K562 (cell line): Measurements from ENCODE around the gene AP3B2. TPM values are rescaled to one million over a fixed set of nuclear protein-coding genes. Genes with fewer than 3 reads are reported as not detected.

Experiments used
- CC2D1A ChIP-seq: fragments of 450-650 bp; IDR thresholded peaks from 2 replicates; pipeline ENCODE4 v1.6.1; 2017; ENCODE audit warnings: mild to moderate bottlenecking
- GTF2B ChIP-seq: IDR thresholded peaks from 2 replicates; pipeline ENCODE4 v1.6.1; 2011; ENCODE audit not compliant: insufficient read length; ENCODE audit errors: extremely low read depth
- MAFK ChIP-seq: IDR thresholded peaks from 2 replicates; pipeline ENCODE4 v1.6.1; 2011; ENCODE audit warnings: low read length, improper control_type of control experiment
- MGA ChIP-seq: fragments of 450-650 bp; IDR thresholded peaks from 2 replicates; pipeline ENCODE4 v1.6.1; 2016; ENCODE audit warnings: mild to moderate bottlenecking, moderate library complexity
- MLX ChIP-seq, 2 experiments: fragments of 450-650 bp in 1 of 2; sonication (generic) in 1 of 2; formaldehyde crosslinking; conservative IDR thresholded peaks; 2 replicates each; pipeline versions ENCODE4 v1.4.0 to v1.8.1; 2020 to 2022; ENCODE audit warnings: mild to moderate bottlenecking in 1 of 2, missing genetic modification reagents in 1 of 2
- SRSF1 ChIP-seq: fragments of 200-400 bp; formaldehyde crosslinking; IDR thresholded peaks from 2 replicates; pipeline ENCODE4 v1.6.1; 2017; ENCODE audit warnings: mild to moderate bottlenecking, low read depth, low read length, moderate library complexity
- ZBTB7A ChIP-seq: IDR thresholded peaks from 2 replicates; pipeline ENCODE4 v1.6.1; 2011; ENCODE audit warnings: low read depth, mild to moderate bottlenecking, low read length, moderate library complexity, borderline replicate concordance; ENCODE audit not compliant: control insufficient read depth
- ZMIZ1 ChIP-seq, 2 experiments: fragments of 150-350 bp in 1 of 2; IDR thresholded peaks; 2 replicates each; pipeline ENCODE4 v1.6.1; 2012 to 2016; ENCODE audit warnings: low read depth in 2 of 2, low read length in 2 of 2, mild to moderate bottlenecking in 1 of 2, moderate library complexity in 1 of 2
- ZNF239 ChIP-seq: fragments of 250-450 bp; sonication (Bioruptor Pico); IDR thresholded peaks from 2 replicates; pipeline ENCODE4 v1.4.0; 2020; ENCODE audit warnings: mild to moderate bottlenecking
- polyA plus RNA-seq, 8 experiments: library from polyadenylated mRNA; depleted of rRNA in 4 of 8; stranded (reverse) in 5 of 8; unstranded in 3 of 8; fragments of >200 nt; fragmentation: Nextera tagmentation in 2 of 8; fragmentation: Illumina TruSeq in 1 of 8; extraction: Ambion mirVana in 2 of 8; extraction: Trizol in 1 of 8; gene quantifications; 2 replicates each; pipeline versions ENCODE4 v1.2.1 to v1.2.3, GENCODE V29; 2011 to 2014; ENCODE audit warnings: inconsistent platforms in 1 of 8, missing spikeins in 1 of 8
- total RNA-seq, 7 experiments: library from RNA; depleted of rRNA in 6 of 7; stranded (reverse); fragments of >200 nt in 6 of 7; fragmentation: Illumina TruSeq in 2 of 7; extraction: Trizol in 2 of 7; gene quantifications; 2 replicates each; pipeline versions ENCODE4 v1.2.1 to v1.2.3, GENCODE V29; 2011 to 2021; ENCODE audit warnings: low replicate concordance in 1 of 7

AP3B2 gene
- total and polyA plus RNA-seq, 9 of the 15 experiments (the other 6 are each of a cell fraction or from before 2014, with no cell fraction given) = 0.03 to 0.15 (median 0.10) TPM; not detected in 2

- no peak for TF ChIP-seq MAFK
- no peak for TF ChIP-seq CC2D1A
- TF ChIP-seq ZNF239 (CRISPR knock-in tag) = no peak
- no peak for TF ChIP-seq MGA
- no peak for TF ChIP-seq ZBTB7A
- TF ChIP-seq MLX (CRISPR knock-in tag; conservative IDR thresholded peaks at IDR 0.05) = no peak
- TF ChIP-seq GTF2B = no peak
- TF ChIP-seq ZMIZ1 (IDR thresholded peaks at IDR 0.05; ENCODE audit: low read depth in 2 of 2, low read length in 2 of 2) = no peak
- no peak for TF ChIP-seq SRSF1
These were observed 31.9 kb downstream of the AP3B2 start (continued) for GRCh38 chr15:82677720-82678323.
